ENCODE measurements around the gene COL4A1. TPM values are rescaled to one million over a fixed set of nuclear protein-coding genes. Genes with fewer than 3 reads are reported as not detected.

COL4A1 gene
- total RNA-seq, 1 donor from 2014 or later: 120 TPM

DNA sequence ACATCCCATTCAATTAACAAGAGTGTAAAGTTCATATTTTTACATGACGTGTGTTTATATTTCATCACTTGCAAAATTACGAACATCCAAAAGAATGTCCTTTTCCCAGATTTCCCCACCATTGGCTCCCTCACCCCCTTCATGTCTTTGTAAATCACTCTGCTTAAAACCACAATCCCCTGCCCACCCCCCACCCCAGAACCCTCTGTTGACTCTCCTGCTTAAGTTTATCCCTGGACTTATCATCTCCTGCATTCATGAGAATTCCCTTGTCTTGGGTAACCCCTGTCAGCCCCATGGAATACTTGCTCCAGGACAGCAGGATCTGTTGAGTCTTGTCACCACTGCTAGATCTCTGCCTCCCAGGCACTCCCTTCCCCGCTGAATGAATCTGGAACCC is 109.9 kb downstream of the COL4A1 start:
- H3K27ac ChIP-seq (replicated peaks): no peak overlapping the region
- TF ChIP-seq CTCF (IDR thresholded peaks at IDR 0.05; ENCODE audit: borderline replicate concordance): no peak
- no peaks in the 10 kb centered on the region for H3K9me3 ChIP-seq (replicated peaks)
- peaks cover 5% of the 10 kb centered on the region for H3K4me1 ChIP-seq
- peaks cover 94% of the 10 kb centered on the region for H3K36me3 ChIP-seq
- DNase-seq: no peak
- no peaks in the 10 kb centered on the region for H3K27me3 ChIP-seq (ENCODE audit: low read depth)
- no peak overlapping the region for H3K4me3 ChIP-seq
- intact Hi-C loops (cut with micrococcal nuclease): no loop called here

DNA sequence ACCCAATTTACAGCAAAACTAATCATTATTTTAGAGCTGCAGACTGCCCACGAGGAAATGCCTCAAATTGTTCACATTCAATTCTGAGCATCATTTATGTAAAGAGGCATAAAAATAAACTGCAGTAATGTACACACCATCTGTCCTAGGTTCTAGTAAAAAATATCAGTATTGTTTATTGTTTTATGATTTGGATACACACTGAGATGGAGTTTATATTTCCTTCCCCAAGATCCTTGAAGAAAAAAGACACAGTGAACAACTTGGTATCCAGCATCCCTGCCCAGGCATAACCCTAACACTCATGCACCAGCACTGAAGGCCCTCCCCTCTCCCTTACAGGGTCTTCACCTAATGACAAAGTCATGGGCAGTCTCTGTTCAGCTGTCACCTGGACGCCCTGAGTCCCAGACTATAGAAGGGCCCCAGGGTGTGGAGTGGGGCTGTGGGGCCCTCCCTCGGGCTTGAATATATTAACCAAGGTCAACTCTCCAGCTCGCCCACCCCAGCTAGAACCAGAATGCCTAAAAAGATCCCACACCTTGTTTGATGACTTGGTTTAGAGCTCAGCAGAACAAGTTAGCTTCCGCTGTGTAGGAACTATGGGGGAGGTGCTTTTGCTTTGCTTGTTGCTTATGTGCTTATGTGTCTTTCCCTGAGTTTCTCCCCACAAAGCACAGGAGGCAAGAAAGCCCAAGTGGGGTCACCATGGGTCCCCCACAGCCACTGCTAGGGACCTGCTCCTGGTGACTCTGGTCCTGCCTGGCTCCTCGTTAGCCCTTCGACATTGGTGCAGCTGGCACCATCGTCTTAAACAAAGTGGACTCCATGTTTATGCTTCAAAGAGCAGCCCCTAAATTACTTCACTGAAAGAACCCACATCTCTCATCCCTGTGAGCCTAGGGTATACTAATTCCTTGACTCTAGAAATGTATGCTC is 111.1 kb downstream of the COL4A1 start:
- Histone ChIP-seq H3K27ac (replicated peaks) (no peak overlapping the region), H3K4me1 (peaks cover 5% of the 10 kb centered on the region), H3K9me3 (replicated peaks) (no peaks in the 10 kb centered on the region), H3K4me3 (no peak overlapping the region), H3K27me3 (ENCODE audit: low read depth) (no peaks in the 10 kb centered on the region), H3K36me3 (peaks cover 96% of the 10 kb centered on the region)
- no peak for DNase-seq
- intact Hi-C loops (cut with micrococcal nuclease): no loop called here
- no peak for TF ChIP-seq CTCF (IDR thresholded peaks at IDR 0.05; ENCODE audit: borderline replicate concordance)

DNA sequence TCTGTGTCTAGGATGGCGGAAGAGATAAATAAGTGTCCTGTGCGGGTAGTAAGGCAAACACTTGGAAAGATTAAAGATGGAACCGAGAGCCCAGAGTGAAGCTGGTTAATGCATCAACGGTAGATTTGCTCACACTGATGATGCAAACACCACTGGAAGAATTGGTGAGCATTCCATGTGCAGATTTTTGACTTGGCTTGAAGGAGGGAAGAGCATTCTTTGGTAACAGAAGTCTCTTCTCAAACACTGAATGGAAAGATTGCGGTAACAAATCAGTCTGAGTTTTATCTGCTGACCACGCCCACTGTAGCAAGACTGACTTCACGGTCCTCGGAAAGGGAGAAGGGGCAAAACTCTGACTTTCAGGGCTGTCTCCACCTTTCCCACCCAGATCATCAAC is 112.5 kb downstream of the COL4A1 start:
- intact Hi-C loops (cut with micrococcal nuclease): no loop called here
- no peak for DNase-seq
- Histone ChIP-seq H3K4me1 (peaks cover 8% of the 10 kb centered on the region), H3K27me3 (ENCODE audit: low read depth) (no peaks in the 10 kb centered on the region), H3K9me3 (replicated peaks) (no peaks in the 10 kb centered on the region), H3K36me3 (peaks cover 96% of the 10 kb centered on the region), H3K27ac (replicated peaks) (no peak overlapping the region), H3K4me3 (no peak overlapping the region)
- no peak for TF ChIP-seq CTCF (IDR thresholded peaks at IDR 0.05; ENCODE audit: borderline replicate concordance)

DNA sequence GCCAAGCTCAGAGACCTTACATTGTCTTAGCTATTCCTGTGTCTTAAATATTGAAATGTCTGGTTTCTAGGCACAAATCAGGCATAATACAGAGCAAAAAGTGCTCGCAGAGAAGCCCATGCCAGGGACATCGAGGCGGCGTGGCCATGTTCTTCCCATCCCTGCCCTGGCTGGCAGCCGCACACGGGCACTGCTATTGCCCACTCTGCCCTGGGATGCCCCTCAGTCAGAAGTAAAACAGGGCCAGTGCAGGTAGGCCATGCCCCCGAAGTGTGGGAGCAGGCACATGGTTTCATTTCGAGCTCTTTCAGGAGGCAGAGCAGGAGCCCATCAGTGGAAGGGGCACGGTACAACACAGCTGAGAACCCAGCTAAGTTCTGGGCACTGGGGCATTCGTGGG is 113.5 kb downstream of the COL4A1 start:
- Histone ChIP-seq H3K9me3 (replicated peaks) (no peaks in the 10 kb centered on the region), H3K4me1 (peaks cover 18% of the 10 kb centered on the region), H3K27ac (replicated peaks) (no peak overlapping the region), H3K27me3 (ENCODE audit: low read depth) (no peaks in the 10 kb centered on the region), H3K36me3 (peaks cover 95% of the 10 kb centered on the region), H3K4me3 (no peak overlapping the region)
- no peak for DNase-seq
- intact Hi-C loops (cut with micrococcal nuclease): no loop called here
- TF ChIP-seq CTCF (IDR thresholded peaks at IDR 0.05; ENCODE audit: borderline replicate concordance): no peak

DNA sequence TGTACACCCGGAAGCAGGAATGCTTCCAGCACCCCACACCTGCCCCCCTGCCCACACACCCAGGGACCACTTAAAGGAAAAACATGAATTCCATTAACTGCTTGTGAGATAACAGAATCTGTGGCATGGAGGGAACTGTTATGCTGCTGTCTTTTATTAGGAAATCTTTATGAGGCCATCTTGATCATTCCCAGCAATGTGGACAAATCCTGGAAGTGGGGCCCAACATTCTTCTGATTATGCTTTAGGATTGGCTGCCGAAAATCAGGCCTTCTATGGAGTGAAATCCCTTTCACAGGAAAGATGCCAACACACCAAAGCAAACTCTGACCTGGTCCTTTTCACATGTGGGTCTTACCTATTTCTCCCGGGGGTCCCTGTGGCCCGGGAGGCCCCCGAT is 114.5 kb downstream of the COL4A1 start:
- no peak for TF ChIP-seq CTCF (IDR thresholded peaks at IDR 0.05; ENCODE audit: borderline replicate concordance)
- Histone ChIP-seq H3K9me3 (replicated peaks) (no peaks in the 10 kb centered on the region), H3K27me3 (ENCODE audit: low read depth) (no peaks in the 10 kb centered on the region), H3K36me3 (peaks cover 94% of the 10 kb centered on the region), H3K27ac (replicated peaks) (no peak overlapping the region), H3K4me1 (peaks cover 28% of the 10 kb centered on the region), H3K4me3 (no peak overlapping the region)
- intact Hi-C loops (cut with micrococcal nuclease): no loop called here
- DNase-seq: no peak

Measured in left ventricle myocardium inferior (tissue), 1 donor.